Upper lobe of left lung (tissue), 4 donors: ENCODE results near the gene FKBP7.

Experiments
- CTCF ChIP-seq, 6 experiments: fragments of 450-650 bp in 4 of 6; fragments of 200-600 bp in 2 of 6; sonication (generic) in 2 of 6; IDR thresholded peaks; one replicate each; pipeline ENCODE4 v1.5.1; 2016 to 2019; ENCODE audit warnings: antibody characterized with exemption in 6 of 6
- EP300 ChIP-seq, 4 donors: sonication (generic); formaldehyde crosslinking; IDR thresholded peaks; one replicate each; pipeline ENCODE4 v1.5.1; 2017; ENCODE audit warnings: antibody characterized with exemption in 4 of 4, control low read depth in 2 of 4
- POLR2A ChIP-seq, 4 donors: fragments of 450-650 bp; IDR thresholded peaks; one replicate each; pipeline ENCODE4 v1.5.1; 2016 to 2017; ENCODE audit warnings: antibody characterized with exemption in 4 of 4, mild to moderate bottlenecking in 2 of 4
- POLR2AphosphoS5 ChIP-seq, 2 donors: sonication (generic); formaldehyde crosslinking; IDR thresholded peaks; one replicate each; pipeline ENCODE4 v1.5.1; 2017; ENCODE audit warnings: antibody characterized with exemption in 2 of 2

GRCh38 chr2:178419123-178419522 lies 59.3 kb downstream of the FKBP7 start:
- TF ChIP-seq CTCF (IDR thresholded peaks at IDR 0.05): peak in 2 of 6 experiments; percentile 10 to 41
- TF ChIP-seq POLR2A (IDR thresholded peaks at IDR 0.05): no peak
- no peak for TF ChIP-seq POLR2AphosphoS5 (IDR thresholded peaks at IDR 0.05)
- no peak for TF ChIP-seq EP300 (IDR thresholded peaks at IDR 0.05)
